Amygdala (tissue), 56 donors: ENCODE results near the gene NTNG2.
A peak's percentile ranks its signal among the peaks of the same experiment; 100 is the strongest.

ENCODE experiments used
- DNase-seq, 56 donors: peaks; one replicate each; lab custom pipeline; 2025; lab: John Stamatoyannopoulos, UW

NTNG2 gene

DNA sequence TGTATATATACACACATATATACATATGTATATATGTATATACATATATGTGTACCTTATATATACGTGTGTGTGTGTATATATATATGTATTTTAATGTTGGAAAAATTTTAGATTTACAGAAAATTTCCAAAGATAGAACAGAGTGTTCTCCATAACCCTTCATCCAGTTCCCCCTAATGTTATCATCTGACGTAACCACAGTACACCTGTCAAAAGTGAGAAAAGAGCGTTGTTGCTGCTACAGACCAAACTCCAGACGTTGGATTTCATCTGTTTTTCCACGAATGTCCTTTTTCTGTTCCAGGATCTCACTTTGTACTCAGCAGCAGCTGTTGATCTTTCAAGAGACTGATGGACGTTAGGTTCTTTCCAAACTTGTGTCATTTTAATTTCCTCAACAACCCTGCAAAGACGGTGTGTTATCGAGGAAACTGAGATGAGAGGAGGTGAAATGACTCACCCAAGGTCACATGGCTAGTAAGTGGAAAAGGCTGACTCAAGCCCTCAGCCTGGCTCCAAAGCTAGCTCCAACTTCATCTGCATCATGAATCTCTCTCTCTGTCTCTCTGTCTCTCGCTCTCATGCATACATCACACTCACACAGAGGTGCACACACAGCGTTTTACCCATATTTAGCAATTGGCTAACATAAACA, 17.0 kb upstream of the NTNG2 start:
- no peak for DNase-seq

- DNase-seq: peak in 12 of 56 donors; percentile 10 to 68 (median 38)
Measured at GRCh38 chr9:132146039-132146438, 15.8 kb upstream of the NTNG2 start.

GRCh38 chr9:132146575-132146974, 15.3 kb upstream of the NTNG2 start:
- no peak for DNase-seq

GRCh38 chr9:132147331-132147730, 14.5 kb upstream of the NTNG2 start:
- no peak for DNase-seq

DNA sequence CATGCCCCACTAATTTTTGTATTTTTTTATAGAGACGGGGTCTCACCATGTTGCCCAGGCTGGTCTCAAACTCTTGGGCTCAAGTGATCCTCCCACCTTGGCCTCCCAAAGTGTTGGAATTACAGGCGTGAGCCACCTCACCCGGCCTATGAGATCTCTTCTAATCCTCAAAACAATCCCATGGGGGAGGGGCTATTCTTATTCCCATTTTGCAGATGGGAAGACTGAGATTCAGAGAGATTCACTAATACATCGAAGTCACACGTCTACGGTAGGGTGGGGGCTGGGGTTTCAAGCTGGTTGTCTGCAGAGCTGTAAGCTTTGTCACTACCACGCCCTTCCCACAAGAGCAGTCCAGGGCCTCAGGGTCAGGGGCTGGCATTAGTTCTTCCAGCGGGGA, 14.0 kb upstream of the NTNG2 start:
- DNase-seq: no peak

GRCh38 chr9:132150256-132150655, 11.6 kb upstream of the NTNG2 start:
- DNase-seq: no peak

- no peak for DNase-seq
Measured at GRCh38 chr9:132151118-132151517, 10.7 kb upstream of the NTNG2 start.

DNA sequence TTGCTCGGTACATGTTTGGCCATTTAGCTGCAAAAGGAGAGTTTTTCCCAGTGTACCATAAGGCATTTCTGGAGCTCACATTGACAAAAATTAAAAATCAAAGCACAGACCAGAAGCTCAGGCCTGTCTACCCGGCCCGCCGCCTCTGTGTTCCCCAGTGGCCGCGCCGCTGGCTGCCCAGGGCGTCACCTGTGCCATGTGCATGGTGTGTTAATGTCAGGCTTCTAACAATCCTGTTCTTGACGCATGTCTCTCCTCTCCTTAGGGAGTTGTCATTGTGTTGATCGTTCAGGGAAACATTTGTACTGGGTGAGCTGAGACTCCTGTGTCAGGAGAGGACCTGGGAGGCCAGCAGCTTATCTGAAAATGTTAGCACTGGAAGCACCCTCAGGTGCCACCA, 9.6 kb upstream of the NTNG2 start:
- no peak for DNase-seq

DNA sequence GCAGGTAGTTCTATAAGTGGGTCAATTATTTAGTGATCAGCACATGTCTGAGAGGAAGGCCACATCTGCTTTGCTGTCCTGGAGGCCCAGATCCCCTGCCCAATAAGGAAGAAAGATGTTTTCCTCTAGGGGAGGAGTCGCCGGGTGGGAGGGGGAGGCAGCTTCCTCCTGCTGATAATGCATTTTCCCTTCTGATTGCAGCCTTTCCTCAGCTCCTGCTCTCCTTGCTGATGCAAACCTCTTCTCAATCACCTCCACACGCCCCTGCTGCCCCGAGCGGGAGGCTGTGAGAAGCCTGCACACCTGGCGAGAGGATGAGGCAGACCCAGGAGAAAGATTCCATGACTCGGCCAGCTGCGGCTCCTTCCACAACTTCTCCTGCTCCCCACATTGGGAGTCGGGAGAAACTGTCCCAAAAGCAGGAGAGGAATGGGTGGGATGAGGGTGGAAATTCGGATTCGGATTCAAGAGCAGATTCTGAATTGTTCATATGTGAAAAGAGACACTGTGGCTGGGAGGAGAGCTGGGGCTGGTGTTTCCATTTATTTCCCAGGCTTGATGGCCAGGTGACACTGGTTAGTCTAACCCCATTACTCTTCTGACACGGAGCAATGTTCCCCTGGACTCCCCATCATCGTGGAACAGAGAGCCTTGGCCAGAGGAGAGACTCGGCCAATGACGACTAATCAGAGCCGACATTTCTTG, 6.8 kb upstream of the NTNG2 start:
- no peak for DNase-seq

GRCh38 chr9:132155568-132155895, 6.3 kb upstream of the NTNG2 start:
- no peak for DNase-seq

- peak in 6 of 56 donors; percentile 10 to 43 (median 29) for DNase-seq
Measured at GRCh38 chr9:132156262-132156661, 5.6 kb upstream of the NTNG2 start.

DNA sequence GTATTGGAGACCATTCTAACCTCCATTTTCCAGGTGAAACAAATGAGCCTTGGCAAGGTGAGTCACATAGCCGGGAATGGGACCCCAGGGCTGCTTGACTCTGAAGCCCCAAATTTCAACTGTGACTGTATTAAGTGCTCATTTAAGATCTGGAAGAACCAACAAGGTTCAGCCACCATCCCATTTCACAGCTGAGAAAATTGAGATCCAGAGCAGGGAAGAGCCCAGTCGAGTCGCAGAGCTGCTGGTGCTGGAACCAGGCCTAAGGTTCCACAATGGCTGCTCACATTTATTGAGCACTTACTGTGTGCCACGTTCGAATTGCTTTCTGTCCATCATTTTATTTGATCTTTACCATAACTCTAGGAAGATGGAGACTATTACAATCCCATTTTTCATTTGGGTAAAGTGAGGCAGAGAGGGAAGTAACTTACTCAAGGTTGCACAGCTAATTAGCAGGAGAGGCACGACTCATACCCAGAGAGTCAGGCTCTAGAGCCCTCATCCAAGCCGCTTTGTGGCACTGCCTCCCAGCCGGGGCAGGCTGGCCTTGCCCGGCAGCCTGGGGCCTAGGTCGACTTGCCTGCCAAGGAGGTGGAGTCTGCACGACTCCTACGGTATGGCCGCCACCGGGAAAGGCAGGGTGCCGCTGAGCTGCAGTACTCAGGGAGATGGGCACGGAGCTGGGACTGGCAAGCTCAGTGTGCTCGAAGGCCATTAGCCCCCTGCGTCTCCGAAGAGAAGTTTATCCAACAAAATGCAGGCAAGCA, 4.3 kb upstream of the NTNG2 start:
- no peak for DNase-seq

- peak in 13 of 56 donors; percentile 14 to 60 (median 30) for DNase-seq
Measured at GRCh38 chr9:132160802-132161742, 786 bp upstream of the NTNG2 start.

- peak in 1 of 56 donors; percentile 33 for DNase-seq
Measured at GRCh38 chr9:132162764-132163456, 1.1 kb downstream of the NTNG2 start.

DNA sequence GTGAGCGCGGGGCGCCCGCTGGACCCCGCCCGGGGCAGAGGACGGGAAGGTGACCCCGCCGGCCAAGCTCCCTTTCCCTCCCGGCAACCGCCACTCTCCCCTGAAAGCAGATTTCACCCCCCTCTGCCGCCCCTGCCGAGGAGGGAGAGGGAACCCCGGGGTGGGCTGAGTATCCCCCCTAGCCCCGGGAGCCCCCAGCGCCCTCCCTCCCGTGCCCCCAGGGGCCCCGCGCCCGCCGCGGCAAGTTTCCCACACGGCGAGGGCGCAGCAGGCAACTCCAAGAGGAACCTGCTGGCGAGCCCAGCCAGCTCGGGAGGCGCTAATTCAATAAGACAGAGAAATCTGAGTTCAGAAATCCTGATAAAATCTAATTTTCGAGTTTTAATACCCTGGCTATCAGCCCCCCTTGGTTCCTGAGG, 1.6 kb downstream of the NTNG2 start:
- DNase-seq: peak in 2 of 56 donors; percentile 9 to 38

DNA sequence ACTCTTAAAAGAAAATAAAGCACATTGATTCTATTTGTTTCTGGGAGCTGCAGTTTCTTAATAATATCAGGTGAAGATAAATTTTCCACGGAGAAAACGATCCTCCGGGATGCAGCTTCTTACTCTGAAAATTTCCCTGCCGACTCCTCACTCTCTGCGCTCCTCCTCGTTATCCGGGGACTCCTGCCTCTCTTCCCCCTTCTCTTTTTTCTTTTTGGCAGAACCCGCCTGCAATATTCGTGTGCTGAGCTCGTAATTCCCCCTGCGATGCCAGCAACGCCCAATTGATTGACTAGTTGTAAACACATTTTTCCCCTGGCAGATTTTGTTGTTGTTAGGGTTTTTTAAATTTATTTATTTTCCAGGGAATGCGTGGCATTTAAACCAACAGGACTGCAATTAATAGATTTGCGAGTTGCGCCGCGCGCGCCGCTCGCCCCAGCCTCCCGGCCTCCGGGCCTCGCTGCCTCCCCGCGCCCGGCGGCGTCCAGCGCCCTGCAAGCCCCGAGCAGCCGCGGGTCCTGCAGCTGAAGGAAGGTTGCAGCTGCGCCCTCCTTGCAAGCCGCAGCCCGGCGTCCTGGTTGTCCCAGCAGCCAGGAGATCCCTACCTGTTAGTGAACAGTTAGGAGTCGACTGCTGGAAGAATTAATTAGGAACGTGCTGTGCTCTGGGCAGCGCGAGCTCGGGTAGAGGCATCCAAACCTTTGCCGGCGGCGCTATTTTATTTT, 2.2 kb downstream of the NTNG2 start:
- DNase-seq: peak in 1 of 56 donors; percentile 30

DNA sequence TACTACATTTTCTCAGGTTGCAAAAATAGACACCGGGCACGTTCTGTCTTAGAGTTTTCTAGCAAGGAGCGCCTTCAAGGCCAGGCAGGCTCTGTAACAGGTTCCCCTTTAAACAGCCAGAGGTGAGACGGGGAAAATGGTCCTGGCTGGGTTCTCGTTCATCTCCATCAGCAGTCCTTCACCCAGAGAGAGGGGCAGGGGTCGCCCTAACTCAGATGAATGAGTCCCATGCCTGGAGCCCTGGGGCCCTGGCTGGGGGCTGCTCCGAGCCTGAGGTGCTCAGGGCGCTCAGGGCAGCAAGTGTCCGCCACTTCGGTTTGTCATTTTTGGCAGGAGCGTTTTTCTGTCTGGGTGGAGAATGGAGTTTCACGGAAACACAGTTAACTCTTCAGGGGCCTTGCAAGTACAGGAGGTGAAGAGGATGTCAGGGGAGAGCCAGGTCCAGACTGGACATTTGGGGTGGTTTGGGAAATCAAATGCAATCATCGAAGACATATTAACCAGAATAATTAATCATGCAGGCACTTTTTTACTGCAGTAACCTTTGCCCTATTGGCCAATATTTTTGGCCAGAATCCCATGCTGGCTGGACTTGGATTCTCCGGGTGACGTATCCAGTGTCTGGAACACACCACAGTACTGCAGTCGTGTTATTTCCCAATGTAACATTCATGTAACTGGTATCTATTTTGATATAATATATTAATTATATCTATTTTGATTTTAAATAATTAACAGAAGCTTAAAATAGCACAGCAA, 2.9 kb downstream of the NTNG2 start:
- DNase-seq: peak in 3 of 56 donors; percentile 12 to 17 (median 12)

- no peak for DNase-seq
Measured at GRCh38 chr9:132166599-132166998, 4.7 kb downstream of the NTNG2 start.
